ENCODE data around the gene APOA1. TPM values are rescaled to one million over a fixed set of nuclear protein-coding genes. Genes with fewer than 3 reads are reported as not detected.
A peak's percentile ranks its signal among the peaks of the same experiment; 100 is the strongest.

Gene APOA1
- 10 to 100 TPM in 1 of 5 donors, 1 to 10 TPM in 4; 3.3 to 33.2 (median 4.4) TPM for polyA plus RNA-seq (ENCODE audit: insufficient read depth in 1 of 5, insufficient read length in 5 of 5, low replicate concordance in 1 of 5)
- long read RNA-seq, donor 1, transcript APOA1-204 (3 exons, 1,088 nt): minor isoform, 21 of 49 reads
- long read RNA-seq, donor 1, transcript APOA1-201 (4 exons, 1,227 nt): major isoform, 26 of 49 reads
- long read RNA-seq, donor 1, partial matches to known transcripts: 0 of 49 reads
- long read RNA-seq, donor 1, other reads (novel, unspliced or antisense): 0 of 49 reads
- long read RNA-seq, donor 2, partial matches to known transcripts: 0 of 3 reads
- long read RNA-seq, donor 2, other reads (novel, unspliced or antisense): 0 of 3 reads
- long read RNA-seq, donor 3, partial matches to known transcripts: 0 of 3 reads
- long read RNA-seq, donor 3, other reads (novel, unspliced or antisense): 0 of 3 reads
- long read RNA-seq, donor 4, partial matches to known transcripts: 0 of 2 reads
- long read RNA-seq, donor 4, other reads (novel, unspliced or antisense): 0 of 2 reads
- long read RNA-seq, donor 5, transcript APOA1-201 (4 exons, 1,227 nt): minor isoform, 21 of 50 reads
- long read RNA-seq, donor 5, transcript APOA1-204 (3 exons, 1,088 nt): major isoform, 27 of 50 reads
- long read RNA-seq, donor 5, partial matches to known transcripts: 0 of 50 reads
- long read RNA-seq, donor 5, other reads (novel, unspliced or antisense): 0 of 50 reads
- long read RNA-seq, donor 6, transcript APOA1-204 (3 exons, 1,088 nt): minor isoform, 6 of 13 reads
- long read RNA-seq, donor 6, transcript APOA1-201 (4 exons, 1,227 nt): major isoform, 7 of 13 reads
- long read RNA-seq, donor 6, partial matches to known transcripts: 0 of 13 reads
- long read RNA-seq, donor 6, other reads (novel, unspliced or antisense): 0 of 13 reads
- long read RNA-seq, donor 7, partial matches to known transcripts: 0 of 4 reads
- long read RNA-seq, donor 7, other reads (novel, unspliced or antisense): 0 of 4 reads
- long read RNA-seq, donor 8, partial matches to known transcripts: 0 of 3 reads
- long read RNA-seq, donor 8, other reads (novel, unspliced or antisense): 0 of 3 reads

DNA sequence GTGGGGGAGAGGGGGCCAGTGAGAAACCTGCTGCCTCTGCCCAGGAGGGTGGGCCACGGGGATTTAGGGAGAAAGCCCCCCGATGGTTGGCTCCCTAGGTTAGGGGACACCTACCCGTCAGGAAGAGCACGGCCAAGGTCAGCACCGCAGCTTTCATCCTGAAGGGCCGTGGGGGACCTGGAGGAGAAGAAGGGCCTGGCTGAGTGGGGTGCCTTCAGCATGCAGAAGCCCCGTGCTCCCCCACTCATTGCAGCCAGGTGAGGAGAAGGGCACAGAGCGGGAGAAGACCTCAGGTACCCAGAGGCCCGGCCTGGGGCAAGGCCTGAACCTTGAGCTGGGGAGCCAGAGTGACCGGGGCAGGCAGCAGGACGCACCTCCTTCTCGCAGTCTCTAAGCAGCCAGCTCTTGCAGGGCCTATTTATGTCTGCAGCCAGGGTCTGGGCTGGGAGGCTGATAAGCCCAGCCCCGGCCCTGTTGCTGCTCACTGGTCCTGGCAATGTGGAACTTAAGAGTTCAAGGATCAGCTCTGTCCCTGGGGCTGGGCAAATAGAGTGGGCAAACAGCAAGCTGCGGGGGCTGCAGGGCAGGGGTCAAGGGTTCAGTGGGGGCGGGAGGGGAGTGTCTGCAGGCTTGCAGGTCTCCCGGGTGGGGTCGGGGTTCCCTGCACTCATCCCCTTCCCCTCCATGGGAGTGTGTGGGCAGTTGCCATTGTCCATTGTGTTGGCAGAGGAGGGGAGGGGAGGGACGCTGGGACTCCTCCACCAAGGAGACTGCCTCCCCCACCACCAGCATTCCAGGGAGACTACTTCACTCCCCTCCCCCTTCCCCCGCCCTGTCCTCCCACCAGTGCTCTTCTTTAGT, at the start of gene APOA1:
Gene APOA1 (minus strand): TSS at position 392 of the 861 bp plus-strand sequence. CDS start 235 bp downstream, at position 157.
- no peak for DNase-seq

DNA sequence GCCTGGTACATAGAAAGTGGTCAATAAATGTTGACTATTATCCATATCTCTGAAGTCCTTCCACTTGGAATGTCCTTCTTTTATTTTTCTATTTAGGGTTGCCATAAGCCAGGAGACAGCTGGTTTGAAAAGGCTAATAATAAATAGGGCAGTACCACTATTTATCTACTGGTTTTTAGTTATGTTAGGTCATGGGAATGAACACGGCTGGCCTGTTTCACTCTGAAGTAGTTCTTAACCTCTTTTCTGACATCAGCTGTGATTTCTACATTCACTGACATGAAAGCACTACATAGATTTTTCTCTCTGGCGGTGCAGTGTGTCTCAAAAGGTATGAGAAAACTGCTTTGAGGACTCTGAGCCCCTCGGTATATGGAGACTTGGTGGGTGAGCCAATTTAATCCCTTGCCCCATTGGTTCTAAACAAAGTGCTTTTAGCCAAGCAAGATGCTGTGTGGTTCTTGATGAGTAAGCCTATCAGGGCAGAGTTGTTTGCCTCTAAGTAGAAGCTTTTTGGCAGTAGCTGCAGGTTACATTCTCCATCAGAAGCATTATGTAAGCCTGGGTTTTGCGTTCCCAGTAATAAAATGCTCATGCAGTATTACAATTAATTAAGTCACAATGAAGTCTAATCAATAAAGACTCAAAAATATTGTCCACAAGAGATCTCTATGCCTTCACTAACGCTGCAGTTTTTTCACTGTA, 48.7 kb upstream of the APOA1 start:
- no peak for DNase-seq

DNA sequence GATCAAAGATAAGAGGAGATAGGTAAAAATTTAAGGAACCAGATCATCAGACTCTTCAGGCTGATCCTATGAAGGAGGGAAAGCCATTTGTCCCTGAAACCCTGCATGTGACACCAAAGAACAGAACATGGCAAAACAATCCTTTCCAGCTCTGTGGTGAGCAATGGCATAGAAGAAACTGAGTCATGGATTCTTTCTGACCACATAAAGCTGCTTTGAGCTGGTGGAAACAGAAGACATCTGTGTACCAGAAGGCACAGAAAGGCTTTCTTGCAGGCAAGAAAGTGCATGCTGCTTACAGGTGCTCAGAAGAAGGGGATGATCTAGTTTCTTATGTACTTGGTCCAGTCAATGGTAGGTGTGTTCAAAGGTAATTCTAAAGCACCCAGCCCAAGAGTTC, 45.0 kb upstream of the APOA1 start:
- DNase-seq: no peak

DNA sequence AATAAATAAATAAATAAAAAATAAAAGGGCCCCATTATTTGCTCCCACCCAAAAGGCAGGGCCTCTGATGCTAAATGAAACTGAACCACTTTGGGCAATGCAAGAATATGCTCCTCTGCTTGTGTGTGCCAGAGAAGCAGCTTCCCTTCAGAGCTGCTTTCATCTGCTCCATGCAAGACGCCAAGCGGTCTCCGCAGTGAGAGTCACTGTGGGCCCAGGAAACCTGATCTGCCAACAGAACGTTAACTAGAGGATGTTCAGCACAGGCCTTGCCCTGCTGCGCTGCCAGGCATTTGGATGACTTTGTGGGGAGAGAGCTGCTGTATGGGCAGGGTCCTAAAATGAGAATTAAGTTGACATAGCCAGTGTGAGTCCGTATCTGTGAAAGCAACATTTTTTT, 43.7 kb upstream of the APOA1 start:
- no peak for DNase-seq

DNA sequence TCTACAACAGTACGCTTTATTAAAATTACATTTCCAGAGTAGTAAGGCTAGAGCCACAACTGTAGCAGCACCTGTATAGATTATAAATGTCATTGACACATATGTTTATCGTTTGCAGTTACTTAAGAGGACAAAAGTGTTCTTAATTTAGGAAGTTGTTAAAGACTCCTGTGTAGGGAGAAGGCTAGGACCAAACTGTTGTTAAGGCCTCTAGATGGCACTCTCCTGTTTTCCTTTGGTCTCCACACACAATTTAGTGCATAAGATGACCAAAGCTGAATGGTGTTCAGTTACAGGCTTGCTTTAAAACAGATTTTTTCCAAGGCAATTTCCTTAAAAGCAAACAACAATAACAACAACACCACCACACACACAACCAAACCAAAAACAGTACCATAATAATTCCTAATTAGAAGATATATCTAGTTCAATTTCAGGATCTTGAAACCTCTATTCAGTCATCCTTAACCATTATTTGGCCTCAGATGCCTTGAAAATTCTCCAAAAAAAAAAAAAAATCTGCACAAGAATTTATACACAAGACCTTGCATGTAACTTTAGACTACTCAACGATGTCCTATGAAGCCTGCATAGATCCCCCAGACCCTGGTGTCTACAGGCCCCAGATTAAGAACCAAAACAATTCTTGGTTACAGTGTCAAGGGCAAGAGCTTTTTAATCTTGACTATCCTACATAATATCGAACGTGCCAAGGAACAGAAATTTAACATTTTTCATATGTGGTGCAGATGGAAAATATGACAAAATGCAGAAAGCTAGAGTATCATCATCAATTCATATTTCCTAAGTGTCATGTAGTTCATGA, 42.6 kb upstream of the APOA1 start:
- peak; percentile 33 to 64 for DNase-seq

DNA sequence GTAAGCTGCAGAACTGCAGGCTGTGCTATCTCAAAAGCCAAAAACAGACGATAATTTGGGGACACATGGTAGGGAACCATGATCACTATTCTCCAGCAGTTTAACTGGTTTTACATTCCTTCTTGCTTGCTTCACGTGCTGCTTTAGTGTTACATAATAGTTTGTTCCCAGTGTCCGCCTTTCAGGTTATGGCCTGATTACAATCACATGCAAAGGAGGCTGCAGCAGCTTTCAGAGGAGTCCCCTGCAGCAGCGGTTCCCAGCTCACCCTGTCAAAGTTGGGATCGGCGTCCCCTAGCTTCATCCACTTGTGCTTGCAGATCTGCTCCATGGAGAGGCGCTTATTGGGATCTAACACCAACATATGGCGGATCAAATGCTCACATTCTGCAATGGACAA, 39.2 kb upstream of the APOA1 start:
- DNase-seq: no peak

DNA sequence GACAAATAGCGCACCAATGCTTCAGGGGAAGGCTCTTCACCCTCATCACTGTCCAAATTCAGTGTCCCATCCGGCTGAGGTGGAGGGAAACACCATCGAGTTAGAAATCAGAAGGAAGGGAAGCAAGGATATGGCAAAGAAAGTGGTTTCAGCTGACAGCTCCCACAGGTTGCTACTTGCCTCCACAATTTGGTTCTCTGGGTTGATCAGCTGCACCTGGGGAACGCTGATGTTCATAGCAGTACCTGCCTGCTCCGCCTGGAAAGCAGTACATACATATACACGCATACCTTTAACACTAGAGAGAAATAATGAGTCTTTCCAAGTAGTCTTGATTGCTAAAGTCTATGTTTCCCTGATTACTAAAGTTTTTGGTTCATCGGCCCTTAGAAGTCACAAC, 37.8 kb upstream of the APOA1 start:
- no peak for DNase-seq

DNA sequence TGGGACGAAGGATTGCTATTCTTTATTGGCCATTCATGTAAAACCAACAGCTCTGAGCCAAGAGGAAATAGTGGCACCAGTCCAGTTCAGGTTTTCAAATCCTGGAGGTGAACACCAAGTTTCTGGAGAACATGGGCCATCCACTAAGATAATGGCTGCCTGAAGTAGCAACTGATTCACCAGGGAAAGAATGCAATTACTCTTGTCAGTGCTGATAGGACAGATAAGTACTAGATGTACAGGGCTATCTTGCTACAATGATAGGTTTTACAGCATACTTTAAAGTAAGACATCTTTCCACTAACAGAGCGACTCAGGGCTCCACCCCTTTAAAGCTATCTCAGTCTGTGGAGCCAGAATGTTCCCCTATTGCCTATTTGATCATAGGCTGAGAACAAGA, 36.8 kb upstream of the APOA1 start:
- no peak for DNase-seq

DNA sequence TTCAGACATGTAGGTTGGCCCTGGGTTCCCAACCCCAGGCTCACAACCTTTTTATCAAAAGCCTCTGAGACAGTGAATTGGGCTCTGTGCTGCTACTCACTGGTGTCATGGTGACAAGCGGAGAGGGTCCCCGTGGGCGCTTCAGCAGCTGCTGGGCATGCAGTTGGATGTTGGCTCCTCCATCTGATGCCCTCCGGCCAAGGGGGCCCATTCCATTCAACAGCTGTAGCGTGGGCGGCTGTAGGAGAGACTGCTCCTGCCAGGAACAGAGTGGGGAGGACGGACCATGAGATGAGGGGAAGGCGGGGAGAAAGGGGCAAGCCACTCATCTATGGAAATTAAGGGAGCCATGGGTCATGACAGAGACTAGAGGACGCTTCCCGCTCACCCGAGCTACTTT, 36.0 kb upstream of the APOA1 start:
- DNase-seq: no peak

DNA sequence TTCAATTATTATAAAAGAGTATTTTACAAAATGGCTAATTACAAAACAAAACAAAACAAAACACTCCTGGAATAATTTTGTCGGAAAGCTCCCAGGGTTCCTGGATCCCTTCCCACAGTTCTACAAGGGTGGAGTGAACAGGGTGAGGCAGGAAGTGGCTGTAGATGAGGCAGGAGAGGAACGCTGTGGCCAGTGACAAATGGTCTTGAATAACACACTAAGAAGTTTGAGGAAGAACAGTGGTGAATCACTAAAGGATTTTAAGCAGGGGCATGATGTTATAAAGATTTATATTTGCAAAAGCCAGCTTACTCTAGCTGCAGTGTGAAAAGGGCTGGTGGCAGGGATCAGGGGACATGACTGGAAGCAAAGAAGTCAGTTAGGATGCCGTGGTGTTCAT, 33.8 kb upstream of the APOA1 start:
- no peak for DNase-seq

DNA sequence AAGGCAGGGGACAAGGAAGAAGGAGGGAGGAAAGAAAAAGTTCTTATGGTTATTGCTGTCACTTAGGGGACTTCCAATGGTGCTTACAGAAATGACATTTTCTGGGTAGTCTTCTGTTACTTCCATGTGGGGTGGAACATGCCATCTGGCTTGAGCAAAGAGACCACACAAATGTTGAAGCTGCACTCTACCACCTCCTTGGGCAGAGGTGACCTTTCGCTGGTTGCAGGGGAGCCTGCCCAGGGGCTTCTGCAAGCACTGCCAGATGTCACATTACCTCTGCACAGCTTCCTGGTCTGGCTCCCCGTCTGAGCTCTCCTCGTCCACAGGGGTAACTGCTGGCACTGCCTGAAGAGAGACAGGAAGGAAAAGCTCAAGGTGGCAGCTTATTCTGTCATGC, 32.6 kb upstream of the APOA1 start:
- no peak for DNase-seq

DNA sequence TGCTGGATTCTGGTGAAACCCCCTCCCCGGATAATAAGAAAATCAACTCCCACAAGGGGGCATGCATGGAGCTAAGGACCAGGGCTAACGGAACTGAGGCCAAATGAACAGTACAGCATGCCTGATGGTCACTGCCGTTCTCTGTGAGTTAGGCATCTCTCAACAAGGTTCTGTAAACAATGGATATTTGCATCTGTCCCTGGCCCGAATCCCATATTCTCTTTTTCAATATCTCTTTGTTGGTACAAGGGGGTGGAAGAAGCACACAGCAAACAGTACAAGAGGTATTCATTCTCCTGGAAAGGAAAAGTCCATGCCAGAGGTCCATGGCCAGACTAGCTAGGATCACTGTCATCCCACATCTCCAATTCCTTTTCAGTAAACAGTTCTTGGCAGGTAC, 32.2 kb upstream of the APOA1 start:
- no peak for DNase-seq

DNA sequence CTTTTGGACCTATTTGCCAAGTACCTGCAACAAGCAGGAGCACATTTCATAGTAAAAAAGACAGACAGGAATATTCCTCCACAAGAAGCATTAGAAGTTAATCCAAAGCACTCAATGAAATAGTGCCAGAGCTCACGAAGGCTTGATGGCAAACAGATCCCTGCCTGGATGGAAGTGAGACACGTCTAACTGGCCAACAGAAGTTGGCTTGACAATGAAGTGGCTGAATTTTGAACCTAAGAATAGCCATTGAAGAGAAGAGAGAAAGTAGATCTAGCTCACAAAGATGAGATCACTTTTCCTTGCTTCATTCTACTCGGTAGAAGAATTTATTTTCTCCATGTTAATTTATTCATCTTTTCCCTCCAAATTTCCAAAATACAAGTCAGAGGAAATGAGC, 30.6 kb upstream of the APOA1 start:
- no peak for DNase-seq

DNA sequence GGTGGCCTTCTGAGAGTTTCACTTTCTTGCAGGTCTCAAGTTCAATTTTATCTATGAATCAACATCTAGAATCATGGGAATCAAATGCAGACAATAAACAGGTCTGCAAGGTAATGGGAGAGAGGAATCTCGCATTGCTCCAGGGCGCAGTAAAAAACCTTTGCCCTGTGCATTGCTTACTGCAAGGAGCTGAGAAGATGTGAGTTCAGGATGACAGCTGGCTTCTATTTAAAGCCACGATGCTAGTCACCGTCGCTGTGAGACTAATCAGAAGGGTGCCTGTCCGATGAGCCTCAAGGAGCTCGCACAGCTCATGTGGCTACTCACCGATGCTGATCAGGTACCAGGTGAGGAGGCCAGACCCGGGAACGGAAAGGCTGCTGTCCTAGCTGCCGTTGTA, 30.2 kb upstream of the APOA1 start:
- no peak for DNase-seq

DNA sequence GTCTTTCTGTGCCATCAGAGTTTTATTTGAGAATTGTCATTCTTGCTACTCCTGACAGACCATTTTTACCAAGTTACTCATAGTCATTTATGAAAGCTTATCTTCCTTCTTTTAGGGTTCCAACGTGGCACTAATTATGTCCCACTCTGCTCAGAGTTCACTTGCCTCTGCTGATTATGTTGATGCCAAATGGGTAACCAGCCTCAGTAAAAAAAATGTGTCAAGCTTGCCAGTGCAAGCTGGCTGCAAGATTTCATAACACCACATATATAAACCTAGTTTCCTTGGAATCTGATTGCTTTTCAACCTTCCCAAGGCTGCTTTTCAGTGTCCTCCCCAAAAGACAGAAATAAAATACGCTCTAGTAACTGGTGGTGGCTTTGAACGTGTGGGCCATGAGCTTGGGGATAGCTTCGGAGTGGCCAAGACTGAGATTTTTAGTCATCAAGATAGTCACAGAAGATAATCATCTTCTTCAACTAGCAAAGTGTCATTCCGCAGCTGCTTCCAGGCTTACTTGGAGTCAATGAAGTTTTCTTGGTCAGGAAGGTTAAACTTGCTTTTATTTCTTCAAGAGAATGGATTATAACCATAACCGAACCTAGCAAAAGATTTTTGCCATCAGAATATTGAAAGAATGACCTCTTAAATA, 29.5 kb upstream of the APOA1 start:
- DNase-seq: no peak

DNA sequence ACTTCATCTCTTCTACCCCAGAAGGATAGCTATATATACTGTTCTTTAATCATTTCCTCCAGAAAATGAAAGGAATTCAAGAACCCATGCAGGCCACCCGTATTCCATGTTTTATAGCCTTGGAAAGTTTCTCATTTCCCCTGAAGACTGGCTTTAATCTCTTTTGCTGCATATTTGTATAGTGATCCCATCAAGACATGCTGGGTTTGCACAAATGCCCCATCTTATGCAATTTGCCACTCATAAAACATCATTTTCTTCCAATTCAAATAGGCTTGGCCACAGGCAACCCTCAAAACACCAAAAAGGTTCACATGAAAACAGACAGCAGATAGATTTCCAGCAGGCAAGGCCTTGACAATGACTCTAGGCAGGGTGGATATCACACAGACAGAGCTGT, 28.3 kb upstream of the APOA1 start:
- no peak for DNase-seq

DNA sequence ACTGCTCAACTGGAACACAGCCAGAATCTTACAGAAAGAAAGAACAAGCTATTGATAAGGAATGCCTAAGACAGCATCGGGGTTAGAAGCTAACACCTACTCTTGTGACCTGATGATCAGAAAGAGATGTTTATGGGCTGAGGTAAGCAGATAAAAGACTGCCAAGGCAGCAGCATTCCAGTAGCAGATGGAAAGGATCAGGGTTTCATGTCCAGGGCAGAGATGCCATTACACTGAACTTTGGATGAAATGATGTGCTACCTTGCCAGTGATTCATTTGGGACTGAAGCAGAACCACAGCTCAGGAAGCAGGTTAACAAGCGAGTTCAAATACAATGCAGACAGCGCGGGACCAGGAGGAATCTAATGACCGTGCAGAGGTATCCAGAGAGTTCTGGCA, 27.1 kb upstream of the APOA1 start:
- DNase-seq: no peak

DNA sequence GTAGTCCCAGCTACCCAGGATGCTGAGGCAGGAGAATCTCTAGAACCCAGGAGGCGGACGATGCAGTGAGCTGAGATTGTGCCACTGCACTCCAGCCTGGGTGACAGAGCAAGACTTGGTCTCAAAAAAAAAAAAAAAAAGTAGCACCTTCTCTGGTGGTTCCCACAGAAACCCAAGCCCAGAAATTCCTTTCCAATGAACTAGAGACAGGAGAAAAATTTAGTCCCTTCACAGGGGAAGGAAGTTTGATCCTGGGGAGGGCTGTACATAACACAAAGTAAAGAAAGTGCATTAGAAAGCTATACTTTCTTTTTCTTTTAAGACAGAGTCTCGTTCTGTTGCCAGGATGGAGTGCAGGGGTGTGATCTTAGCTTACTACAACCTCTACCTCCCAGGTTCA, 25.5 kb upstream of the APOA1 start:
- no peak for DNase-seq

DNA sequence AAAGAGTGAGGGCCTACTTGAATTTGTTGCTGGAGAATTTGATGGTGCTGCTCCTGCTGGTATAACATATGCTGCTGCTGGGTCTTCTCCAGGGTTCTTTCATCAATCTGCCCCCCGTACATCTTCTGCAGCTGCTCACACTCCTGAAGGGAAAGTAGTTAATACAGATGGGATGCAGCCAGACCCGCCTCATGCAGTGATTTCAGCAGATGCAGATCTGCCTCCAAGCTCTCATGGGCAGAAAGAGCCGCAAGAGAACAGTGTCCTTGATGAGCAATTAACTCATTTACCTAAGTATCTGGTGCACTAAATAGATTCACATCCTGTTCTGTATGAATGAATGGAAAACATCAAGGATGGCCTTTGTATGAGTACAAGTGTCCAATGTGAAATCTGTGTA, 24.8 kb upstream of the APOA1 start:
- no peak for DNase-seq

DNA sequence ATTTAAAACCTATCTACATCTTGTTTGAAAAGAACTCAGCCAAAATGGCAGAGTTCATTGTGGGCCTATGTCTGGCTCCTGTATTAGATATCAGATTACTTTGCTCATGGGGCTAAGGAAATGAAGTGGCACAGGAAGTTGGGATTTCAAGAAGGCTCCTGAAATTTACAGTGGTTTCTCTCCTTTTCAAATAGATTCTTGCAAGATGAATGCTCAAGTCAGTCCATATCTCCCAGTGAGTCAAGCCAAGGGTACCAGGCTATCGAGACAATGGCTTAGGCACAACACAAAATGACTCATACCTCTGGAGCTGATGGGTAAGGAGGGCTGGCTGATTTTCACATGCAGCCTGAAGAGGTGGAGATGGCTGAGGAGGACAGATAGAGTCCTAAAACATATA, 24.1 kb upstream of the APOA1 start:
- no peak for DNase-seq
